ENCODE measurements around the gene VTI1A. TPM values are rescaled to one million over a fixed set of nuclear protein-coding genes. Genes with fewer than 3 reads are reported as not detected.

VTI1A gene
- total RNA-seq, 1 donor from 2014 or later = 34.2 TPM

DNA sequence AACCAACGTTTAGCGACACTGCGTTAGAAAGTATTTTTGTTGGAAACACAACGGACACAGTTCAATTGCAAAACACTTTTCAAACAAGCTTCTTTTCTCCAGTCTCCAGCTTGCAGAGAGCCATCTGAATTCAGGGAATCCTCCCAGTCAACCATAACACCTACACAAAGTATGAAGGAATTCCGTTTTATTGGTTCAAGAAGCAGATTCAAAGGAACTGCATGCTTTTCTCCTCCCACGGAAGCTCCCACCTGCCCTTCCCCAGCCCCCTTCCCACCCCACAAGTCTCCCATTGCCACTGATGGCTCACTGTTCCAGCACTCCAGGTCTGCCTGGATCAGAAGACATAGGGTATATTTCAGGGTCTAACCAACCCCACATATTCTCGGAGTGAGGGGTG is 312.5 kb downstream of the VTI1A start:
- no peak for DNase-seq (ENCODE audit: low read depth, low spot score)
- Mint-ChIP-seq H3K36me3 (ENCODE audit: low read depth) (peaks cover under 1% of the 10 kb centered on the region), H3K9me3 (no peaks in the 10 kb centered on the region), H3K4me3 (no peak overlapping the region), H3K27ac (ENCODE audit: unreplicated experiment) (no peak overlapping the region), H3K27me3 (ENCODE audit: low read depth) (no peaks in the 10 kb centered on the region), H3K4me1 (peaks cover 25% of the 10 kb centered on the region)
- TF ChIP-seq, protein P1, sequence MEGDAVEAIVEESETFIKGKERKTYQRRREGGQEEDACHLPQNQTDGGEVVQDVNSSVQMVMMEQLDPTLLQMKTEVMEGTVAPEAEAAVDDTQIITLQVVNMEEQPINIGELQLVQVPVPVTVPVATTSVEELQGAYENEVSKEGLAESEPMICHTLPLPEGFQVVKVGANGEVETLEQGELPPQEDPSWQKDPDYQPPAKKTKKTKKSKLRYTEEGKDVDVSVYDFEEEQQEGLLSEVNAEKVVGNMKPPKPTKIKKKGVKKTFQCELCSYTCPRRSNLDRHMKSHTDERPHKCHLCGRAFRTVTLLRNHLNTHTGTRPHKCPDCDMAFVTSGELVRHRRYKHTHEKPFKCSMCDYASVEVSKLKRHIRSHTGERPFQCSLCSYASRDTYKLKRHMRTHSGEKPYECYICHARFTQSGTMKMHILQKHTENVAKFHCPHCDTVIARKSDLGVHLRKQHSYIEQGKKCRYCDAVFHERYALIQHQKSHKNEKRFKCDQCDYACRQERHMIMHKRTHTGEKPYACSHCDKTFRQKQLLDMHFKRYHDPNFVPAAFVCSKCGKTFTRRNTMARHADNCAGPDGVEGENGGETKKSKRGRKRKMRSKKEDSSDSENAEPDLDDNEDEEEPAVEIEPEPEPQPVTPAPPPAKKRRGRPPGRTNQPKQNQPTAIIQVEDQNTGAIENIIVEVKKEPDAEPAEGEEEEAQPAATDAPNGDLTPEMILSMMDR (conservative IDR thresholded peaks at IDR 0.05) = no peak

DNA sequence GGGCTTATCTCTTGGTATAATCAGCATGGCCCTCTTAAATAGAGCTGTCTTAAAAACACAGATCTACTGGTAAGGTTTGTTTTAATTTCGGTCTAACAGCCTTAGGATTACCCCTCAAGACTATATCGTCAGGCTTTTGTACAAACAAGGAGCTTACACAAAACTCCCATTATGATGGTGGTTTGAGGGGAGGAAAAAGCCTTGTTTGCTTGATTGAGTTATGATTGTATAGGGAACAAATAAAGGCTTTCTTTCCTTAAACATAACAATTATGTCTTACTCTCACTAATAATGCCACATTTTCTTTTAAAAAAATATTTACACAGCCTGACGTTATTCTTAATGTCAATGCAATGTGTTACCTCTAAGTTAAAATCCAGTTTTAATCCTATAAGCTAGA is 314.2 kb downstream of the VTI1A start:
- Mint-ChIP-seq H3K4me1 (peaks cover 15% of the 10 kb centered on the region), H3K9me3 (no peaks in the 10 kb centered on the region), H3K27me3 (ENCODE audit: low read depth) (no peaks in the 10 kb centered on the region), H3K36me3 (ENCODE audit: low read depth) (no peaks in the 10 kb centered on the region), H3K27ac (ENCODE audit: unreplicated experiment) (no peak overlapping the region), H3K4me3 (no peak overlapping the region)
- TF ChIP-seq, protein P1 (conservative IDR thresholded peaks at IDR 0.05) = no peak
- no peak for DNase-seq (ENCODE audit: low read depth, low spot score)

DNA sequence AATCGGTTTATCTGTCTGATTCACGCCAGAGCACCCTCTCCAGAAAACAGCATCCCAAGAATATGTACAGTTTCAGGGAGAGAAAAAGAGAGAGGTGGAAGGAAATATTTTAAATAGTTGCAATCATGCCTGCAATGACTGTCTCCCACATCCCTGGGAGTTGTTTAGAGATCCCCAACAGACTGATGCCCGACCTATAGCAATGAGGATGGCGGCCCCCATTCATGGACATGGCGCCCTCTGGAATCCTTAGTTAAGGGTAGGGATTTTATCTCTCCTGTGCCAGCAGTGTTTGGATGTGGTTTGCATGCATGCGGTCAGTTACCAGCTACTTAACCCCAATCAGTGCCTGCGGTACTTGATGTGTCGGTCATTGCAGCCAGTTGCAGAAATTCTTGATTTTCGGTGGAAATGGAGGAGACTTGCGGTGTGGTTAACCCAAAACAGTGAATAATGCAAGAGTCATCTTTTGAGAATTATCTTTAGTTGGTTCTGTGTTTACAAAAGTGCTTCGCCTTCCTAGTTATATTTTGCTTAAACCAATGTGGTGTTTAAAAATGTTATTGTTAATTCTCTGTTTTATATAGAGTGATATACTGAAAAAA is 317.0 kb downstream of the VTI1A start:
- H3K9me3 Mint-ChIP-seq = no peaks in the 10 kb centered on the region
- H3K36me3 Mint-ChIP-seq (ENCODE audit: low read depth) = no peaks in the 10 kb centered on the region
- no peaks in the 10 kb centered on the region for H3K27me3 Mint-ChIP-seq (ENCODE audit: low read depth)
- TF ChIP-seq, protein P1 (conservative IDR thresholded peaks at IDR 0.05) = no peak
- no peak for DNase-seq (ENCODE audit: low read depth, low spot score)
- H3K4me3 Mint-ChIP-seq = no peak overlapping the region
- peaks cover 20% of the 10 kb centered on the region for H3K4me1 Mint-ChIP-seq
- no peak overlapping the region for H3K27ac Mint-ChIP-seq (ENCODE audit: unreplicated experiment)

DNA sequence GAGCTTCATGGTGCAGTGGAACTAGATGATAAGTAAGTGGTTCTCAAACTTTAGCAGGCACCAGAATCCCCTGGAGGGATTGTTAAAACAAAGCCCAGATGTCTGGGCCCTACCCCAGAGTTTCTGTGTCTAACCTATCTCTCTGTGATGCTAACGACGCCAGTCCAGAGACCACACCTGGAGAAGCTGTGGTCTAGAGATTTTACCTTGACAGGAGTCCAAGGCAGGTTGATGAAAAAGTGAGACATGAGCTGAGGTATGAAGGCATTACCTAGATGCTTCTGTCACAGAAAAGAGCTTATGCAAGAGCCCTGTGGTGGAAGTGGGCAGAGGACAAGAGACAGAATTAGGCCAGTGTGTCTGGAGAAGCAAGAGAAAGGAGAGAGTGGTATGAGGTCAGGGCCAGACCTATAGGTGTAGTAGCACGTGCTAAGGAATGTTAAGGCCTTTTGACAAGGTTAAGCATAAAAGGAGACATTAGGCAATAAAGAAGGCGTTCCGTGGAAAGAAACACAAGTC is 318.8 kb downstream of the VTI1A start:
- Mint-ChIP-seq H3K27me3 (ENCODE audit: low read depth) (no peaks in the 10 kb centered on the region), H3K4me1 (peaks cover 20% of the 10 kb centered on the region), H3K9me3 (no peaks in the 10 kb centered on the region), H3K27ac (ENCODE audit: unreplicated experiment) (no peak overlapping the region), H3K36me3 (ENCODE audit: low read depth) (peaks cover under 1% of the 10 kb centered on the region), H3K4me3 (no peak overlapping the region)
- TF ChIP-seq, protein P1 (conservative IDR thresholded peaks at IDR 0.05) = no peak
- DNase-seq (ENCODE audit: low read depth, low spot score) = no peak

DNA sequence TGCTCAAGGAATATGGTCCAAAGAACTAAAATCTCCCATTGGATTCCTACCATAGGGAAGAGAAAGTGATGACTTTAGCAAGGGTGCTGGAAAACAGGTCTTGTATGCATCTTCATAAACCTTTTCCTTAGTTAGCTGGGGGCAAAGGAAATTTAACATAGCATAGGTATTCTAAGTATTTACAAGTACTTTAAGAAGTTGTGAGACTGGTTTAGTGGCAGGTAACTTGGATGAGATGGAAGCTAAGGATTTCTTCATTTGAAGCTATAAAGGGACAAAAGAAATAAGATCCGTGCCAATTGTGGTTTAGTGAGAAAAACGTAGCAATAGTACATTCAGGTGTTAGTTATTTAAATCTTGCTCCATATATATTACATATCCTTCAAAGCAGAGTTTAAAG is 319.6 kb downstream of the VTI1A start:
- TF ChIP-seq, protein P1 (conservative IDR thresholded peaks at IDR 0.05) = no peak
- Mint-ChIP-seq H3K36me3 (ENCODE audit: low read depth) (peaks cover 7% of the 10 kb centered on the region), H3K4me1 (peaks cover 11% of the 10 kb centered on the region), H3K27me3 (ENCODE audit: low read depth) (no peaks in the 10 kb centered on the region), H3K4me3 (no peak overlapping the region), H3K9me3 (peaks cover 1% of the 10 kb centered on the region), H3K27ac (ENCODE audit: unreplicated experiment) (no peak overlapping the region)
- no peak for DNase-seq (ENCODE audit: low read depth, low spot score)

Data from neural crest cell (in vitro differentiated cells).